NCI-H226 (cell line): ENCODE data around the gene NVL.
A peak's percentile ranks its signal among the peaks of the same experiment; 100 is the strongest.
"Not testable (repeated sequence)": the region's sequence is repeated elsewhere in the genome, so short reads cannot be mapped to it uniquely, and the experiment has no call there.

Experiments
- DNase-seq: peaks from one replicate; pipeline ENCODE4 v3.0.0-alpha.2; 2015

NVL gene

GRCh38 chr1:224226849-224227502 is 103.0 kb downstream of the NVL start:
- DNase-seq: no peak

GRCh38 chr1:224223819-224224714 is 105.9 kb downstream of the NVL start:
- DNase-seq: no peak

- DNase-seq: no peak
These were observed 110.3 kb downstream of the NVL start for GRCh38 chr1:224219612-224220059.

DNA sequence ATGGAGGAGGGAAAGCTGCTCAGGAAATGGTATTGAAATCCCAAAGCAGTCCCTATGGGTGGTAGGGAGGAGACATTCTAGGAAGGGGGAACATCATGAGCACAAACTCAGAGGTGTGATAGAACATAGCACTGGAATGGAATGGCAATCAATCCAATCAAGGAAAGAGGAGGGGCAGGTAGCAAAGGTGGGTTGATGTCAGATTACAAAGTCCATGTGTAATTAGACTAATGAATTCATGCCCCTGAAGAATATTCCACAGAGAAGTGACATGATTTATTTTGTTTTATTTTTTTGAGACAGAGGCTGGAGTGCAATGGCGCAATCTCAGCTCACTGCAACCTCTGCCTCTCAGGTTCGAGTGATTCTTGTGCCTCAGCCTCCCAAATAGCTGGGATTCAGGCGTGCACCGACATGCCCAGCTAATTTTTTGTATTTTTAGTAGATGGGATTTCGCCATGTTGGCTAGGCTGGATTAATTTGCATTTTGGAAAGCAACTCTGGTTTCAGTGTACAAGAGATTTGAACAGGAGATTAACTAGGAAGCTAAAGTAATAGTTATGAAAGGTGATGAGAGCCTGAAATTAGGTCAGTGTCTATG is 110.9 kb downstream of the NVL start:
- no peak for DNase-seq

GRCh38 chr1:224217655-224218623 is 112.0 kb downstream of the NVL start:
- DNase-seq: no peak

DNA sequence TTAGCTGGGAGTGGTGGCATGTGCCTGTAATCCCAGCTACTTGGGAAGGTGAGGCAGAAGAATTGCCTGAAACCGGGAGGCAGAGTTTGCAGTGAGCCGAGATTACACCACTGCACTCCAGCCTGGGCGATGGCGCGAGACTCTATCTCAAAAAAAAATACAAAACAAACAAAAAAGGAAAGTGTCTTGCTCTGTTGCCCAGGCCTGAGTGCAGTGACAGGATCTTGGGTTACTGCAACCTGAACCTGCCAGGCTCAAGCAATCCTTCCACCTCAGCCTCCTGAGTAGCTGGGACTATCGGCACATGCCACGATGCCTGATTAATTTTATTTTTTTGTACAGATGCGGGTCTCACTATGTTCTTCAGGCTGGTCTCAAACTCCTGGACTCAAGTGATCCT is 113.6 kb downstream of the NVL start:
- DNase-seq: no peak

DNA sequence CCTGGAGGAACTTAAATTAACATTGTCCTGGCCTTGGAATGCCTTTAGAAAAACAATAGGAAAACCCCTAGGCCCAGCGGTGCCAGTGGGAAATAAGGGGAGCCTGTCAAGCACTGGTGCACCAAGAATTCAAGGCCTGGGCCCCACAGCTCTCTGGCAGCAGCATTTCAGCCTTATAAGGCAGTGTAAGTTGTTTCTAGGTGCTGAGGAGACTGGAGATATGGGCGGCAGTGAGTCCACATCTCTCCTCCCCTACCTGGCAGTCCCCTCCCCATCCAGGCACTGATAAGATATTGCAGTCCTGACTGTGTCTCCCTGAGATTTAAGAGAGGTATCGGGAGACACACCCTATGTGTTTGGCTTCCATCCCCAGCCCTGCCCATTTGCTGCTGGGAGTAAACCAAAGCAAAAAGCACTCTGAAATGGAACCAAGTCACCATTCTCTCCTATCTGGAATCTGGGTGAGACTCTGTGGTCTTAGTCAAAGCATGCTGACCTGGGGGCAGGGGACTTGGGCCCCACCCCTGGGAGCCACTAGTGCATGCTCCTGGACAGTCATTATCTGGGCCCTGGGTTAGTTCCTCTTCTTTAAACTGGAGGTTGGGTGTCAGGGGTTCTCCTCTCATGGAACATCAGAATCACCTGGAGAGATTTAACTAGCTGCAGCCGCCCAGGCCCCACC is 116.4 kb downstream of the NVL start:
- peak; percentile 5 for DNase-seq

- no peak for DNase-seq
These were observed 117.3 kb downstream of the NVL start for GRCh38 chr1:224212618-224213061.

DNA sequence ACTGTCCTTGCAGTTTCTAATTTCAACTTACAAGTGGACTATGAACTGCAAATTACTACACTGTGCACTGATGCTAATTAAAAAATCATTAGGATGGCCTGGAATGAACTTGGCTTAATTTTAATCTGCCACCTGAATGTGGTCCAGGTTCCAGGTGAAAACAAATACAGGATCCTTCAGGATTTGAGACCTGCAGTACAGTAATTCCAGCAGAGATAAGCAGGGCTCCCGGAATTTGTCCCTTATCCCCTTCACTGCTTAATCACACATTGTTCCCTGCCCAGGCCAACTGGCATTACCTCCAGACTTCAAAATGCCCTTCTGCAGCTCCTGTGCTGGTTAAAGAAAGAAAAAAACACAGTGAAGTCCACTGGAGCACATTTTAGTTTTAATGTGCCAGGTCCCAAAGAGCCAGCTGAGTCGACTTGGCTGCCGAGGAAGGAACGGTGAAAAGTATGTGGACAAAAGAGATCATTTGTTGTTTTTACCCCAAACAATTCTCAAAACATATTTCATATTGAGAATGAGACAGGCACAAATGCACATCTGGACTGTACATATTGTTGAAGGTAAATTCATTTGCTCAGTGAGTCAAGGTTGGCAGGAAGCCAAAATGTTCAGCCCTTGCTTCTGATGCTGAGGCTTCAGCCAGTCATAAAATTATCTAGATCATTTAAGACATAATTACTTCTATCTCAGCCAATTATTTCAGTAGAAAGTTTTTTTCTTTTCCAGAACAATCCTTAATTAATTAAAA is 118.6 kb downstream of the NVL start:
- no peak for DNase-seq

- not testable (repeated sequence) for DNase-seq
These were observed 123.9 kb downstream of the NVL start for GRCh38 chr1:224205931-224206538.

DNA sequence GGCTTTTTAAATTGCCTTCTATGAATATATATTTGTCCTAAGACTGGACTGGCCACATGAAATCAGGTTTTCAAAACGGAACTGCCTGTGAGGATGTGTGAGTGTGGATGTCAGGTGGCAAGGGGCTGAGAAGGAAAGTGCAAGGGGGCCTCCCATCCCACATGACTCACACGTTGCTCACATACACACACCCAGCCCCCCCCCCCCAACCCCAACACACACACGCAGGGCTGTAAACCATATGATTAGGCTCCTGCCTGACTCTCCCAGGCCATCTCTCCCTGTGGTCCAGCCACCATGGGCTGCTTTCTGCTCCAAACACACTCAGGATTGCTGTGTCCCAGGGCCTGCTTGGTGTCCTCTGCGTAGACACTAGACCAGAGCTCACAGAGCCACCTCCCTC is 124.5 kb downstream of the NVL start:
- DNase-seq: peak; percentile 6

- DNase-seq: no peak
These were observed 126.5 kb downstream of the NVL start for GRCh38 chr1:224203243-224204016.

DNA sequence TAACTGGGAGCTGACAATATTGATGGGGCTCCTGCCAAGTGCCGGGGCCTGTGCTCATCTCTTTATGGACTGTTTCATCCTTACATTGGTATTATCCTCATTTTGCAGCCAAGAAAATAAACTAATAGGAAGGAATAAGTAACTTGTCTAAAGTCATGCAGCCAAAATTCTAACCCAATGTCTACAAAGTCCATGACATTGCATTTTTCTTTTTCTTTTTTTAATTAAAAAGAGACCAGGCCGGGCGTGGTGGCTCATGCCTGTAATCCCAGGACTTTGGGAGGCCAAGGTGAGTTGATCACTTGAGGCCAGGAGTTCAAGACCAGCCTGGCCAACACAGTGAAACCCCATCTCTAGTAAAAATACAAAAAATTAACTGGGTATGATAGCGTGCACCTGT is 128.1 kb downstream of the NVL start:
- no peak for DNase-seq

- DNase-seq: no peak
These were observed 128.6 kb downstream of the NVL start for GRCh38 chr1:224201383-224201782.

- DNase-seq: no peak
These were observed 130.3 kb downstream of the NVL start for GRCh38 chr1:224199679-224200078.

- no peak for DNase-seq
These were observed 131.4 kb downstream of the NVL start for GRCh38 chr1:224198572-224198971.

GRCh38 chr1:224196813-224197600 is 133.0 kb downstream of the NVL start:
- DNase-seq: no peak

- DNase-seq: no peak
These were observed 136.5 kb downstream of the NVL start for GRCh38 chr1:224193319-224193966.
